GM12875 (cell line): ENCODE results near the gene LMO1.
A peak's percentile ranks its signal among the peaks of the same experiment; 100 is the strongest.

ENCODE experiments used
- H3K4me3 ChIP-seq: one replicate; pipeline ENCODE4 v1.5.1; 2011; ENCODE audit warnings: low read depth, low read length, control low read depth
- TF ChIP-seq, protein P1 (sequence below): IDR thresholded peaks from 2 replicates; pipeline ENCODE4 v1.5.1; 2011; ENCODE audit warnings: low read depth, mild to moderate bottlenecking, control low read depth, inconsistent platforms, low read length, moderate library complexity, borderline replicate concordance; ENCODE audit not compliant: insufficient read depth

Gene LMO1

DNA sequence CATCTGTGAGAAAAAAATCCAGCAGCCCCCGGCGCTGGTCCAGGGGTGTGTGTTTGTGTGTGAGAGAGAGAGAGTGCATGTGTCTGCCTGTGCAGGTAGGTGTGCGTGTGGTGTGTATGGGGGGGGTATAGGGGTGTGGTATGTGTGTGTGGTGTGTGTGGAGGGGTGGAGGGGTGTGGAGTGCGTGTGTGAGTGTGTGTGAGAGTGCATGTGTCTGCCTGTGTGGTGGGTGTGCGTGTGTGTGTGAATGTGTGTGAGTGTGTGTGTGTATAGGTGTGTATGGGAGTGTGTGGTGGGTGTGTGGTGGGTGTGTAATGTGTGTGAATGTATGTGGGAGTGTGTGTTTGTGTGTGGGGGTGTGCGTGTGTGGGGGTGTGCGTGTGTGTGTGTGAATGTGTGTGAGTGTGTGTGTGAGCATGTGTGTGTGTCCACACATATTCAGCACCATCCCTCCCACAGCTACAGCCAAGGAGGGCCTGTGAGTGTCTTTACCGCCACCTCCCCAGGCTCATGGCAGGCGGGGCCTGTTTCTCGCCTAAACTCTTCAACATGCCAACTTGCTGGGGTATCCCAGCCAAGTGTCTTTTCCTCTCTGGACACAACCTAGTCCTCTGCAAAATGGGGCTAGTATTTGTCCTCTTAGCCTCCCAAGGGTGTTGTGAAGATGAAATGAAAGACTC, 11.9 kb downstream of the LMO1 start:
- no peak overlapping the region for H3K4me3 ChIP-seq
- TF ChIP-seq, protein P1, sequence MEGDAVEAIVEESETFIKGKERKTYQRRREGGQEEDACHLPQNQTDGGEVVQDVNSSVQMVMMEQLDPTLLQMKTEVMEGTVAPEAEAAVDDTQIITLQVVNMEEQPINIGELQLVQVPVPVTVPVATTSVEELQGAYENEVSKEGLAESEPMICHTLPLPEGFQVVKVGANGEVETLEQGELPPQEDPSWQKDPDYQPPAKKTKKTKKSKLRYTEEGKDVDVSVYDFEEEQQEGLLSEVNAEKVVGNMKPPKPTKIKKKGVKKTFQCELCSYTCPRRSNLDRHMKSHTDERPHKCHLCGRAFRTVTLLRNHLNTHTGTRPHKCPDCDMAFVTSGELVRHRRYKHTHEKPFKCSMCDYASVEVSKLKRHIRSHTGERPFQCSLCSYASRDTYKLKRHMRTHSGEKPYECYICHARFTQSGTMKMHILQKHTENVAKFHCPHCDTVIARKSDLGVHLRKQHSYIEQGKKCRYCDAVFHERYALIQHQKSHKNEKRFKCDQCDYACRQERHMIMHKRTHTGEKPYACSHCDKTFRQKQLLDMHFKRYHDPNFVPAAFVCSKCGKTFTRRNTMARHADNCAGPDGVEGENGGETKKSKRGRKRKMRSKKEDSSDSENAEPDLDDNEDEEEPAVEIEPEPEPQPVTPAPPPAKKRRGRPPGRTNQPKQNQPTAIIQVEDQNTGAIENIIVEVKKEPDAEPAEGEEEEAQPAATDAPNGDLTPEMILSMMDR: no peak

DNA sequence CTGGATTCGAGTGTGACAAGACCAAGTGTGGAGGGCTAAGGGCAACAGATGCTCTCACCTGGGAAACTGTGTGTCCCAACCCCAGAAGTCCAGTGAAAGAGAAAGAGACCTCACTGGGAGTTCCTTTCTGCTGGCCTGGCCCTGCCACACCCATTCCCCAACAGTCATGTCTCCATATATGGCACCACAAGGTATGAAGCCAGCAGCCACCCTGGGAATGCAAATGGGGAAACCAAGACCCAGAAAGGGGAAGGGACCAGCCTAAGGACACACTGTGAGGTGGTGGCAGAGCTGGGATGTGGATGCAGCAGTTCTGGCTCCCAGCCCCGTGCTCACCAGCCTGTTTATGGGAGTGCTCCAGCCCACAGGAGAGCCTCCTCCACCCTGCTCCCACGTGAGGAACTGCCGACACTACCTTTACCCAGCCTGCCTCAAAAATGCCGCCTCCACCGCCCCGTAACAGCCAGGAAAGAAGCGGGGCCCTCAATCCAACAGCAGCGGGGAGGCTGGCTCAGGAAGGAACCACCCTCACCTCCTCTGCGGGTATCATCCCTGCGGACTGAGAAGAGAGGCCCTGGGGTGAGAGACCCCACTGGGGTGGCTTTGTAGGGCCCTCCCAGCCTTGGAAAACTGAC, 12.6 kb downstream of the LMO1 start:
- TF ChIP-seq, protein P1: no peak
- H3K4me3 ChIP-seq: no peak overlapping the region

DNA sequence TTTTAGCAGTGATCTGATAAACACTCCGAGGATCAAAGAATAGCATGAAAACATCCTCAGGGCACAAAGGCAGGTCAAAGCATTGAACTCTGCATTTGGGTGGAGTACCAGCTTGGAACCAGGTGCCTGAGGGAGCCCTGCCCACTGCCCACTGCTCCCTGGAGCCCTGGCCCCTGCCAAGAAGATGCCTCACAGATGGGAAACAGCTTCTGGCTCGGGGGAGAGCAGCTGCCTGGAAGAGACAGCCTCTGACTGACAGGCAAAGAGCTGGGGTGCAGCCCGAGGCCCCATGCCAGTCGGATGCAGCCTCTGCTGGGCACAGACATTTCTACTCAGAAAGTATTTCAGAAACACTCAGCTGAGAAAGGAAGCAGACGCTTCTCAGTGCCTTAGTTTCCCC, 13.2 kb downstream of the LMO1 start:
- TF ChIP-seq, protein P1: no peak
- H3K4me3 ChIP-seq: no peak overlapping the region

DNA sequence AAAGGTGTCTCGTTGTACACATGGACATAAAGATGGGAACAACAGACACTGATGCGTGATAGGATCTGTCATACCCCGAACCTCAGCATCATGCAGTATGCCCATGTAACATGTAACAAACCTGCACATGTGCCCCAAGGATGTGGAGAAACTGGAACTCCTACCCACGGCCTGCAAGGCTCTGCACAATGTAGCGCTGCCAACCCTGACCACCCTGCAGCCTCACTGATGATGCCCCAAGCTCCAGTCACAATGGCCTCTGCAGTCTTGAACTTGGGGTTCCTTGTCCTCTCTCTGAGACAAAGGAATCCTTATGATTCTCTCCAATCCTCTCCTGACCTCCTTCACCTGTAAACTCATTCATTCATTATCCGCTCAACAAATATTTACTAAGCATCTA, 14.2 kb downstream of the LMO1 start:
- no peak overlapping the region for H3K4me3 ChIP-seq
- TF ChIP-seq, protein P1: no peak

DNA sequence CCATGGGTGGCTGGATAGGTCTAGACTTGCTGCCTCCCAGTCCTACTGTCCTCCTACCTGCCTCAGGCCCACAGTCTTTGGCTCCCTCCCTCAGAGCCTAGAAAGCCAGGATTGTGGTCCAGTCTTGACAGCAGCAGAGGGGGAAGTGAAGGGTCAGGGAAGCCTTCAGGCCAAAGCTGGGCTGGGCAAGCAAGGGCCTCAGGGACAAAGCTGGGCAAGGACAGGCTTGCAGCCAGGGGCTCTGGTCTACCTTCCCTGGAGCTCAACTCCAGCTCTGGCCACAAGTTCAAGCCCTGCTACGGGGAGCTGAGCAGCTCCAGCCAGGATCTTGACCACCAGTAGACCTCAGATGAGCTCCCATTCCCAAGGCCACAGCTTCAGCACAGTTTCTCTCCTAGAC, 14.9 kb downstream of the LMO1 start:
- TF ChIP-seq, protein P1: no peak
- no peak overlapping the region for H3K4me3 ChIP-seq

DNA sequence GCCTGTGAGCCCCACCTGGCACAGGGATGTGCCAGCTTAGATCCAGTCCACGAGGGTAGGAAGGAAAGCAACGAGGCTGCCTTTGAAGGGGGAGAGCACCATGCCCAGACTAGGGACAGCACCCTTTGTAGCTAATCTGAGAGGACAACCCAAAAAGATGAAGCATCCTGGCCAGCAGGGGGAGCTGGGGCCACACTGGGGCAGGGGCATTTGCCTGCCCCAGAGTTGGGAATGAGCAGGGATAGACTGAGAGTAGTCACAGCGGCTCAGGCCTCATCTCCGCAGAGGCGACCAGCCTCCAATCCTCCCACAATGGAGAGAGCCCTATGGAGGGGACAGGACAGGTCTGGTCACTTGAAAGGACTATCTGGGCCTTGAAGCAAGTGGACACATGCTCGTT, 16.4 kb downstream of the LMO1 start:
- no peak overlapping the region for H3K4me3 ChIP-seq
- TF ChIP-seq, protein P1: peak; percentile 59

DNA sequence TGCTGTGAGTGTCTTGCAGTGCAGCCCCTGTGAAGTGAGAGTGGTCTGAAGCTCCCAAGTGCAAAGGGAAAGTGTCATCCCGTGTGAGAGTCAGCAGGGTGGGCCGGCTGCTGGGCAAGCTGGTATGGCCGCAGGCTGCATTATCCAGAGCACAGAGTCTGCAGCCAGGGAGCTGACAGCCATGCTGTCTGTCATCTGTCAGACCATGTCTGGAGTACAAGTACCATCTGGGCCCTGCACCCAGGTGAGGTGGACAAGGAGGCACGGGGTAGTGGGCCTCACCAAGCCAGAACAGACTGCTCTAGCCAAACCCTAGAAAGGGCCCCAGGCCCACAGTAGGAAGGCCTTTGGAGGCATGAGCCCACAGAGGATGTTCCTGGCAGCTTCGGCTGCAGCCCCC, 20.2 kb downstream of the LMO1 start:
- H3K4me3 ChIP-seq: no peak overlapping the region
- TF ChIP-seq, protein P1: no peak
